HG03342 (cell line): ENCODE data around the gene MICAL3.
"Not testable (repeated sequence)": the region's sequence is repeated elsewhere in the genome, so short reads cannot be mapped to it uniquely, and the experiment has no call there.

Source experiments
- ATAC-seq: cut with Tn5 transposase; IDR thresholded peaks from one replicate; pipeline ENCODE4 v1.9.1; 2021; ENCODE audit warnings: mild to moderate bottlenecking, moderate library complexity; ENCODE audit not compliant: unreplicated experiment

Gene MICAL3

GRCh38 chr22:18032455-18033101, 8.2 kb upstream of the MICAL3 start:
- ATAC-seq, result no peak

- no peak for ATAC-seq
These were observed 7.5 kb upstream of the MICAL3 start for GRCh38 chr22:18031695-18032454.

- ATAC-seq, result no peak
These were observed 5.4 kb upstream of the MICAL3 start for GRCh38 chr22:18029686-18030267.

- no peak for ATAC-seq
These were observed 4.6 kb upstream of the MICAL3 start for GRCh38 chr22:18028817-18029527.

GRCh38 chr22:18025898-18026297, 1.5 kb upstream of the MICAL3 start:
- ATAC-seq, result not testable (repeated sequence)

DNA sequence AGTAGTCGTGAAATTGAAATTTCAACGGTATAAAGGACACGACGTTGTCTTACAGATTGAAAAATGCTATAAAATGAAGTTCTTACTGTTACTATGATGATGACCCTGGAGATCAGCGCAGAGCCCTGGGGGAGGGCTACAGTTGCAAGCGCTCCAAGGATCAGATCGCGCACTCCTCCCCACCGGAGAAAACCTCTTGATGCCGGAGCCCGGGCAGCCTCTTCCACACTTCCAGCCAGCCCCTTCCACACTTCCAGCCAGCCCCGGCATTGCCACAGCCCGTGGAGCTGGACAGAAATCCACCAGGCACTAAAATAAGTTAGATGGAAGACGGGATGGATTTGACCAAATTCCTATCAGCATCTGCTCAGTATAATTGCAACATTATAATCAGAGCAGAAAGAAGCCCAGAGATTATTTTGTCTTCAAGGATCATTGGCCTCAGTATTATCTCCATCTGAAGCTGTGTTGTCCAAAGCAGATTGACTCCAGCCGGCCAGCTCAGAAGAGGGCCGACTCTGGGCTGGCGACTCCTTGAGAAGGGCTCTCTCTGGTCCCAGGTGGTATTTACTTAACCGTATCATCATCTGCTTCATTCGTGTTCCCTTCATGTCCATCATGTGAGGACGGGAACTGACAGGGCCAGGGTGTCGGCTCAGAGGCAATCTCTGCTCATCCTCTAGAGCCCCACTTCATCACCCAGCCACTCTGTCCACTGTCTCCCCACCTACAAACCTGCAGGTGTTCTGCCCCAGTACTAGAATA, 777 bp upstream of the MICAL3 start:
- ATAC-seq, result no peak

GRCh38 chr22:18023509-18024275, 669 bp downstream of the MICAL3 start:
- no peak for ATAC-seq

DNA sequence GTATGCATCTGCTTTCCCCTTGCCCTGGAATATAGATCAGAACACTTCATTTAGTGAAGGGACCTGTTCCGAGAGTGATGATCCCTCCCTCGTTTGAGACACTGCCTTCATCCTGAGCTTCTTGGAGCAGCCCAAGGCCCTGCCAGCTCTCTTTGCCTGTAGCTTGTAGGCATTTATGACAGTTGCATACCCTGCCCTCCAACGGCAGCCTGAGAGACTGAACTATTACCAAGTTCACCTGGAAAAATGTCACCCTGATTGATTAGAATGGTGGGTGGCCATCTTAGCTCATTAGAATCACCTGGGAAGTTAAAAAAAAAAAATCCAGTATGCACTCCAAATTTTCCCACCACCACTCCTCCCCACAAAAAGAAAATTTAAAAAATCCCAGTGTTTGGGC, 1.5 kb downstream of the MICAL3 start:
- no peak for ATAC-seq

- no peak for ATAC-seq
These were observed 2.9 kb downstream of the MICAL3 start for GRCh38 chr22:18021431-18021830.

GRCh38 chr22:18020743-18021142, 3.6 kb downstream of the MICAL3 start:
- ATAC-seq, result not testable (repeated sequence)

DNA sequence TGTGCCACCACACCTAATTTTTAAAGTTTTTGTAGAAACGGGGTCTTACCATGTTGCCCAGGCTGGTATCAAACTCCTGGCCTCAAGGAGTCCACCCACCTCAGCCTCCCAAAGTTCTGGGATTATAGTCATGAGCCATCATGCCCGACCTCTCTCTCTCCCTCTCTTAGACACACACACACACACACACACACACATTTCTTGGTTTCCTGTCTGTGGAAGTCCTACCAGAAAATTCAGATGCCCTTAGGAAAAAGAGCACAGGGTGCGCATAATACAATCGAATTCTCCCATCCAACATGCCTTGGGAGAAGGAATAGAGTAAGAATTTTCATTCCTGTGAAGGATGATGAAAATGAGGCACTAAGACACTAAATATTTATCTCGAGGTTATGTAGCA, 10.4 kb downstream of the MICAL3 start:
- ATAC-seq, result no peak

GRCh38 chr22:18013436-18013835, 10.9 kb downstream of the MICAL3 start:
- no peak for ATAC-seq

DNA sequence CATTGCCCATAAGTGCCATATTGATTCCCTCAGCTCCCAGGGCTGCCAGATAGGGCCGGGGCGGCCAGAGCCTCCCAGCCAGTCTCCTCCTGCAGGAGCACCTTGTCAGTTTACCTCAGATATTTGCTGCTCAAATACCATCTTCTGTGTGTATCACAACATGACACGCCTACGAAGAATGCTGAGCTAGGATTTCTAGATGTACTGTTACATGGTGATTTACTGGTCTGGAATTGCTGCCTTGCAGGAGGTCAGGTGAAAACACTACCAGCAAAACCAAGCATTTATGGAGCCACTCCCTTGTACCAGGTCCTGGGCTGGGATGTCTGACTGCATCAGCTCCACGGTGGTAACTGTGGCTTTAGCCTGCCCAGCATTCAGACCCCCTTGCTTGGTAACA, 11.8 kb downstream of the MICAL3 start:
- no peak for ATAC-seq

DNA sequence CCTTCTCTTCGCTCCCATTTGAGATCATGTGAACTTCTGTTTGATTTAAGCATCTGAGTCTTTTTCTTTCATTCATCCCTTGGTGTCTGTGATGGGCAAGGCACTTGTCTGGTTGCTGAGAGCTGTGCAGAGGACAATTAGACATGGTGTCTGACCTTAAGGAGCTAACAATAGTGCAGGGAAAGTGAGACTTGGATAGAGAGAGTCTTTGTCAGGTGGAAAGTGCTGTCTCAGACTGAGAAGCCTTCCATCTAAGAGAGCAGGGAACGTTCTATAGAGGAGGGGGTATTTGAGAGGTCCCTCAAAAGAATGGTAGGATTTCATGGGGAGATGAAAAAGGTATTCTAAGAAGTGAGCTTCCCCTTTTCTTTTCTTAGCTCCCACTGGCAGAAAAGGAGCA, 14.1 kb downstream of the MICAL3 start:
- ATAC-seq, result no peak

DNA sequence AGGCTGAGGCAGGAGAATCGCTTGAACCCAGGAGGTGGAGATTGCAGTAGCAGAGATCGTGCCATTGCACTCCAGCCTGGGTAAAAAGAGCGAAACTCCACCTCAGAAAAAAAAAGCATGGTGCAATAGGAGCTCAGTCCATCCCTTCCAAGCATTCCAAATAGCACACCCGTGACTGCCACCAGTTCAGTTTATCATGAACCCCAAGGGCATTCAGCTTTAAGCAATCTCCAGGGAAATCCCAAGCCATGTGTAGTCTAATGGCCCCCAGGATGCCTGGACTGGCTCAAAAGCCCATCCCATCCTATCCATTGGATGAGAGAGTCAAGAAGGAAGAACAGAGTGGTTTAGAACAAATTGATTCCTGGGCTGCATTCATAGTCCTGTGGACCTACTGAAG, 16.2 kb downstream of the MICAL3 start:
- ATAC-seq, result no peak

DNA sequence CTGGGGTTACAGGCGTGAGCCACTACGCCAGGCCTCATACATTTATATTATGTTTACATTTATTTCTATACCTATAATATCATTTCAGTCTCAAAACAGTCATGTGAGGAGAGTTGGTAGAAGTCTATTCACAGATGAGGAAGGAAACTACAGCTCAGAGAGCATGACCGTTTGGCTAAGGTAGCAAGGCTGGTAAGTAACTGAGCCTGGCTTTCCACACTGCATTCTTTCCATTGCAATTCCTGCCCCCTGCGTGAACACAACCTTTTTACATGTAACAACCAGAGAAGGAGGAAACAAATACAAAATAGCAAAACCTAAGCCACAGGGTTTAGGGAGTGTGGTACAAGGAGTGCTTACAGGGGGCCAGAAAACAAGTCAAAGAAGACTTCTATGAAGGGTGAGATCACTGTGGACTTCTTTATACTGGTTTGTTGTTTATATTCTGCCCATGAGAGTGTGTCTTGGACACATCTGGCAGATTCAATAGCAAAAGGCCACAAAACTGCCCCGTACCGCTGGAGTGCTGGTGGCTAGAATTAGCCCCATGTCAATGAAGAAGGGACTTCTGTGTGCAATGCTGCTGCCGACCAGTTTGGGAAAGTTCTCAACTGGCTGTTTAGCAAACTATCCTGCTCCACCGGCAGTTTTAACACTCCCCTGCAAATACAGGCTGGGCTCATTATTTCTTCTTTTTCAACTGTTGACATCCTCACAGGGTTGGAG, 19.0 kb downstream of the MICAL3 start:
- ATAC-seq, result no peak

GRCh38 chr22:18001894-18002315, 22.5 kb downstream of the MICAL3 start:
- ATAC-seq, result not testable (repeated sequence)

GRCh38 chr22:18001040-18001893, 23.1 kb downstream of the MICAL3 start:
- ATAC-seq, result no peak
